ENCODE data around the gene KMT5B.

Gene KMT5B

DNA sequence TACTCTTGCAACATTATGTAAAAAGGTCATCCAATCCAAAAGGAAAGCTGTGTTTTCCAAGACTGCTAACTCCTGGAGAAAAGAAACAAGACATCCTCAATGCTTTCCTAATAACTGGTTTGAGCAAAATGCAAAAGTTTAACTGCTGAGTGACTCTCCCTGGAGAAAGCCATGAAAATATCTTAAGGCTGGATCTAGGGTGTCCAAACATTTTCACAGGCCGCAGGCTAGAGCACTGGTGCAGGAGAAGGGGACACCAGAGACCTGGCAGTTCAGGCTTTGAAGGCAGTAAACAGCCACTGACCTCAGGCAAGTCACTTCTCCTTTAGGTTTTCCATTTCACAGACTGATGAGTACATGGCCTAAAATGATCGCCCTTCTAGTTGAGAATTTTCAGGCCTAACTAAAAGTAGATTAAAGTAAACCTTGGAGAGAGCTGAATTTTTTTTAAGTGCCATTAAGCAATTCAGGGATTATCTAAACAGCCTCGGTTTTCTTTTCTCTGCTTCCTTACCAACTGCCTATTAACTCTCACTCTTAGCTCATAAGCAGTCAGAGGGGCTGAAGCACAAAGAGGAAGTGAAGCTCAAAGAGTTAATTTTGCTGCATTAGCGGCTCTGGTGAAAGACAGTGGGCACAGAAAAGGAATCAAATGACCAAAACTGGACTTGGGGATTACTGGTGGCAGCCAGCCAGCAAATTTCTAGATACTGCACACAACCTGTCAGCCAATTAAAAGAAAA lies 94.2 kb downstream of the KMT5B start:
- Histone ChIP-seq H3K4me2 (ENCODE audit: low read length, poor library complexity, severe bottlenecking) (peak overlapping the region; percentile 41), H3K27me3 (ENCODE audit: control insufficient read depth in 1 of 2, insufficient read depth in 1 of 2, low read length in 2 of 2) (no peaks in the 10 kb centered on the region), H3K4ac (ENCODE audit: low read depth in 1 of 2, low read length in 2 of 2) (peak overlapping the region in 1 of 2 experiments; percentile 15), H2BK12ac (ENCODE audit: low read length in 2 of 2) (no peak overlapping the region), H2AFZ (ENCODE audit: low read depth, low read length) (no peak overlapping the region), H3K9ac (ENCODE audit: low read length) (peak overlapping the region; percentile 49), H3K9me3 (ENCODE audit: control insufficient read depth, low read length) (no peaks in the 10 kb centered on the region), H3K27ac (ENCODE audit: low read length, poor library complexity, severe bottlenecking) (no peak overlapping the region), H3K36me3 (ENCODE audit: control insufficient read depth in 1 of 2, insufficient read depth in 2 of 2, low read depth in 1 of 2, low read length in 2 of 2) (peaks cover 4% of the 10 kb centered on the region in 2 experiments), H3K4me1 (ENCODE audit: control insufficient read depth, insufficient read depth, low read depth, low read length) (peaks cover 15% of the 10 kb centered on the region), H2BK120ac (ENCODE audit: low read depth, low read length) (no peak overlapping the region), H3K18ac (ENCODE audit: low read depth in 1 of 2, low read length in 2 of 2) (no peak overlapping the region), H4K91ac (ENCODE audit: low read length) (no peak overlapping the region), H2AK5ac (ENCODE audit: low read length, severe bottlenecking) (no peak overlapping the region), H4K8ac (ENCODE audit: low read length) (no peak overlapping the region), H3K79me1 (replicated peaks; ENCODE audit: low read length, poor library complexity, severe bottlenecking) (peaks cover 10% of the 10 kb centered on the region), H3K23ac (ENCODE audit: low read length in 2 of 2) (no peak overlapping the region), H3K4me3 (ENCODE audit: insufficient read depth in 1 of 2, low read depth in 1 of 2, low read length in 2 of 2) (peak overlapping the region in 1 of 2 experiments; percentile 17), H3K14ac (ENCODE audit: low read length in 2 of 2) (no peak overlapping the region), H2BK5ac (ENCODE audit: low read depth, low read length, poor library complexity, severe bottlenecking) (no peak overlapping the region), H2BK15ac (ENCODE audit: low read depth, poor library complexity, severe bottlenecking) (no peak overlapping the region)
- 31% methylated on average over 2 of the region's 4 CpGs for WGBS
- peak; percentile 77 for DNase-seq

DNA sequence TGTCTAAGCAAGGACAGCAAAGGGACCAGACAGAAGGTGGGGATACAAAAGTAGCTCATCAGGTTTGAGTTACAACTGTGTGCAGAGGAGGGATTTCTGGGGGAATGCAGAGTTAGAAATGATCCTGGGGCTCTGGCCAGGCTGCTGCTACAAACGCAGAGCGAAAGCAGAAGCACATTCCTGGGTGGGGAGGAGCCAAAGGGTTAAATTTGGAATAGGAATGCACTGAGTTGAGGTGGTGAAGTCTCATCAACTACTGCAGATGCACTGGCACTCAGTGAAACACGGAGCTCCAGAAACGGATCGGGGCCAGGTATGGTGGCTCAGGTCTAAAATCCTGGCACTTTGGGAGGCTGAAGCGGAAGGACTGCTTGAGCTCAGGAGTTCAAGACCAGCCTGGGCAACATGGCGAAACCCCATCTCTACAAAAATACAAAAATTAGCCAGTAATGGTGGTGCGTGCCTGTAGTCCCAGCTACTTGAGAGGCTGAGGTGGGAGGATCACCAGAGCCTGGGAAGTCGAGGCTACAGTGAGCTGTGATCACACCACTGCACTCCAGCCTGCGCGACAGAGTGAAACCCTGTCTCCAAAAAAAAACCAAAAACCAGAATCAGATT lies 95.1 kb downstream of the KMT5B start:
- Histone ChIP-seq H3K4me3 (ENCODE audit: insufficient read depth in 1 of 2, low read depth in 1 of 2, low read length in 2 of 2) (peak overlapping the region in 1 of 2 experiments; percentile 17), H2BK5ac (ENCODE audit: low read depth, low read length, poor library complexity, severe bottlenecking) (no peak overlapping the region), H4K91ac (ENCODE audit: low read length) (no peak overlapping the region), H3K18ac (ENCODE audit: low read depth in 1 of 2, low read length in 2 of 2) (no peak overlapping the region), H3K14ac (ENCODE audit: low read length in 2 of 2) (peak overlapping the region in 1 of 2 experiments; percentile 71), H3K36me3 (ENCODE audit: control insufficient read depth in 1 of 2, insufficient read depth in 2 of 2, low read depth in 1 of 2, low read length in 2 of 2) (peaks cover 4% of the 10 kb centered on the region in 2 experiments), H3K4ac (ENCODE audit: low read depth in 1 of 2, low read length in 2 of 2) (no peak overlapping the region), H2BK12ac (ENCODE audit: low read length in 2 of 2) (no peak overlapping the region), H3K27ac (ENCODE audit: low read length, poor library complexity, severe bottlenecking) (no peak overlapping the region), H2BK120ac (ENCODE audit: low read depth, low read length) (no peak overlapping the region), H3K27me3 (ENCODE audit: control insufficient read depth in 1 of 2, insufficient read depth in 1 of 2, low read length in 2 of 2) (no peaks in the 10 kb centered on the region), H3K9me3 (ENCODE audit: control insufficient read depth, low read length) (no peaks in the 10 kb centered on the region), H3K9ac (ENCODE audit: low read length) (no peak overlapping the region), H3K23ac (ENCODE audit: low read length in 2 of 2) (no peak overlapping the region), H3K4me1 (ENCODE audit: control insufficient read depth, insufficient read depth, low read depth, low read length) (peaks cover 15% of the 10 kb centered on the region), H3K79me1 (replicated peaks; ENCODE audit: low read length, poor library complexity, severe bottlenecking) (peaks cover 10% of the 10 kb centered on the region), H2BK15ac (ENCODE audit: low read depth, poor library complexity, severe bottlenecking) (no peak overlapping the region), H4K8ac (ENCODE audit: low read length) (no peak overlapping the region), H3K4me2 (ENCODE audit: low read length, poor library complexity, severe bottlenecking) (no peak overlapping the region), H2AFZ (ENCODE audit: low read depth, low read length) (no peak overlapping the region), H2AK5ac (ENCODE audit: low read length, severe bottlenecking) (no peak overlapping the region)
- DNase-seq = peak; percentile 26
- WGBS = 70% methylated on average over 9 of the region's 11 CpGs

DNA sequence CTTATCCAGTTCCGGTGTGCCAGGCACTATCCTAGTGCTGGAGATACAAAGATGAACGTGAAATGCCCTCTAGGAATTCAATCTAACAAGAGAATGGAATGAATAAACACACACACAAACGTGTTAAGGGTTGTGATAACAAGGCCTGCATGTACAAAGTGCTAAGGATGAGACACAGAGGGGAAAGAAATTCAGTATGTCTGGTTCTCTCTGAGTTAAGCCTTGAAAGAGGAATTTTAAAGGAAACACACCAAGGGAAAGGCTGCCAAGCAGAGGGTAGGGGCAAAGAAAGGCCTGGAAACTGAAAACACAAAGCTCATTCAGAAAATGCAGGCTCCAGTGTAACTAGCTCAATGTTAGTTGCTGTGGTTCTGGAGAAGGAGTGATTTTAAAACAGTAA lies 96.1 kb downstream of the KMT5B start:
- Histone ChIP-seq H3K79me1 (replicated peaks; ENCODE audit: low read length, poor library complexity, severe bottlenecking) (peaks cover 10% of the 10 kb centered on the region), H2BK120ac (ENCODE audit: low read depth, low read length) (no peak overlapping the region), H4K91ac (ENCODE audit: low read length) (no peak overlapping the region), H3K27ac (ENCODE audit: low read length, poor library complexity, severe bottlenecking) (no peak overlapping the region), H3K14ac (ENCODE audit: low read length in 2 of 2) (no peak overlapping the region), H3K9ac (ENCODE audit: low read length) (no peak overlapping the region), H3K23ac (ENCODE audit: low read length in 2 of 2) (no peak overlapping the region), H2BK12ac (ENCODE audit: low read length in 2 of 2) (no peak overlapping the region), H3K4me2 (ENCODE audit: low read length, poor library complexity, severe bottlenecking) (no peak overlapping the region), H2AK5ac (ENCODE audit: low read length, severe bottlenecking) (no peak overlapping the region), H2BK15ac (ENCODE audit: low read depth, poor library complexity, severe bottlenecking) (no peak overlapping the region), H3K36me3 (ENCODE audit: control insufficient read depth in 1 of 2, insufficient read depth in 2 of 2, low read depth in 1 of 2, low read length in 2 of 2) (peaks cover 4% of the 10 kb centered on the region in 2 experiments), H3K4me1 (ENCODE audit: control insufficient read depth, insufficient read depth, low read depth, low read length) (peaks cover 12% of the 10 kb centered on the region), H3K9me3 (ENCODE audit: control insufficient read depth, low read length) (no peaks in the 10 kb centered on the region), H4K8ac (ENCODE audit: low read length) (no peak overlapping the region), H3K18ac (ENCODE audit: low read depth in 1 of 2, low read length in 2 of 2) (no peak overlapping the region), H3K4me3 (ENCODE audit: insufficient read depth in 1 of 2, low read depth in 1 of 2, low read length in 2 of 2) (no peak overlapping the region), H2BK5ac (ENCODE audit: low read depth, low read length, poor library complexity, severe bottlenecking) (no peak overlapping the region), H3K27me3 (ENCODE audit: control insufficient read depth in 1 of 2, insufficient read depth in 1 of 2, low read length in 2 of 2) (no peaks in the 10 kb centered on the region), H3K4ac (ENCODE audit: low read depth in 1 of 2, low read length in 2 of 2) (no peak overlapping the region), H2AFZ (ENCODE audit: low read depth, low read length) (no peak overlapping the region)
- no peak for DNase-seq
- 56% methylated on average over 3 of the region's 3 CpGs for WGBS

DNA sequence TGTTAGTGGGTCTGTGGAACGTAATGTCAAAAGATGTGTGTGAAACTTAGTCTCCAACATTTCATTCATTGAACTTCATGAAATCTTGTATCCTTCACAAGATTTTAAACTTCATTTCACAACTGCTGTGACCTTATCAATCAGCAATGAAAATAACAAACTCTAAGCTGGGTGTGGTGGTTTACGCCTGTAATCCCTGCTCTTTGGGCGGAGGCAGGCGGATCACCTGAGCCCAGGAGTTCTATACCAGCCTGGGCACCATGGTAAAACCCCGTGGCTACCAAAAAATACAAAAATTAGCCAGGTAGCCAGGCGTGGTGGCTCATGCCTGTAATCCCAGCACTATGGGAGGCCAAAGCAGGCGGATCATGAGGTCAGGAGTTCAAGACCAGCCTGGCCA lies 97.0 kb downstream of the KMT5B start:
- H3K27me3 ChIP-seq (ENCODE audit: control insufficient read depth in 1 of 2, insufficient read depth in 1 of 2, low read length in 2 of 2) = no peaks in the 10 kb centered on the region
- WGBS = 97% methylated on average over 7 of the region's 7 CpGs

More for the DNA sequence above, 97.0 kb downstream of the KMT5B start:
- H3K23ac ChIP-seq (ENCODE audit: low read length in 2 of 2) = no peak overlapping the region
- no peak overlapping the region for H3K4me2 ChIP-seq (ENCODE audit: low read length, poor library complexity, severe bottlenecking)
- H3K18ac ChIP-seq (ENCODE audit: low read depth in 1 of 2, low read length in 2 of 2) = no peak overlapping the region
- H2AFZ ChIP-seq (ENCODE audit: low read depth, low read length) = no peak overlapping the region
- H3K36me3 ChIP-seq (ENCODE audit: control insufficient read depth in 1 of 2, insufficient read depth in 2 of 2, low read depth in 1 of 2, low read length in 2 of 2) = peaks cover 4% of the 10 kb centered on the region in 2 experiments
- no peak overlapping the region for H4K91ac ChIP-seq (ENCODE audit: low read length)
- peaks cover 7% of the 10 kb centered on the region for H3K4me1 ChIP-seq (ENCODE audit: control insufficient read depth, insufficient read depth, low read depth, low read length)
- H3K4ac ChIP-seq (ENCODE audit: low read depth in 1 of 2, low read length in 2 of 2) = no peak overlapping the region
- no peak overlapping the region for H2BK120ac ChIP-seq (ENCODE audit: low read depth, low read length)
- H3K4me3 ChIP-seq (ENCODE audit: insufficient read depth in 1 of 2, low read depth in 1 of 2, low read length in 2 of 2) = no peak overlapping the region
- H3K14ac ChIP-seq (ENCODE audit: low read length in 2 of 2) = no peak overlapping the region
- DNase-seq = no peak
- no peak overlapping the region for H3K9ac ChIP-seq (ENCODE audit: low read length)
- peaks cover 6% of the 10 kb centered on the region for H3K79me1 ChIP-seq (replicated peaks; ENCODE audit: low read length, poor library complexity, severe bottlenecking)
- no peak overlapping the region for H2BK12ac ChIP-seq (ENCODE audit: low read length in 2 of 2)
- H3K27ac ChIP-seq (ENCODE audit: low read length, poor library complexity, severe bottlenecking) = no peak overlapping the region
- no peaks in the 10 kb centered on the region for H3K9me3 ChIP-seq (ENCODE audit: control insufficient read depth, low read length)
- H2BK5ac ChIP-seq (ENCODE audit: low read depth, low read length, poor library complexity, severe bottlenecking) = no peak overlapping the region
- no peak overlapping the region for H2AK5ac ChIP-seq (ENCODE audit: low read length, severe bottlenecking)
- H4K8ac ChIP-seq (ENCODE audit: low read length) = no peak overlapping the region
- no peak overlapping the region for H2BK15ac ChIP-seq (ENCODE audit: low read depth, poor library complexity, severe bottlenecking)
